ENCODE measurements around the gene MRPS16.

DNA sequence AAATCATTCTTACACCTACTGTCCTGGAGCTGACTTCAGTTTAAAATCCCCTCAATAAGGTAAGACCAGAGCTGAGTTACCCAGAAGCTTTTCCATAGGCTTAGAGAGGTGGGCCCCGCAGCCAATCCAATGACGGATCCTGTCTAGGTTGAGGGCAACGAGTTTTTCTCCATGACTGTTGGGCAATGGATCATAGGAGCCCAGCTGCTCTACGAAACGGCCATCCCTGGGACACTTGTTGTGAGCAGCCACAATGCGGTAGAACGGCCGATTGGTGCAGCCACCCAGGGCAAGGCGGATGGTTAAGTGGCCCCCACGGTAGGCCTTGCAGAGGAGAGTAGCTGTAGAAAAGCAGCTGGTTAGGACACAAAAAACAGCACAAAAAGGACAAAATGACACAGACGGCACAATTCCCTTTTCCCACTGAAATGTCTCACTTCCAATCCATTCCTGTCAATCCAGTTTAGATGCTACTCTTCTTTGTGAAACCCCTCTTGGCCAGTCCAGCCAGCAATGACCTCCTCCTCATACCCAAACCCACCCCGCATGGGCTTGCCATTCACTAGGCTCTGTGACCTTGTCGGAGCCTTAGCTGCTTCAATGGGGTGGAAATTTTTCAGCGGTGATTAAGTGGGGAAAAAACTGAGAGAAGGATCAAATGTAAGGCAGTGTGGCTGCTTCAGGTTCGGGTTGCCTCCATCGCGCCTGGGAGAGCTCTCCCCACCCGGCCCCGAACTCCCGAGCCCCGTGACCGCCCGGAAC is 580 bp downstream of the MRPS16 start:
- TF ChIP-seq EZH2 (IDR thresholded peaks at IDR 0.05; ENCODE audit: low read length, missing control alignments), result no peak
- TF ChIP-seq, protein P1, sequence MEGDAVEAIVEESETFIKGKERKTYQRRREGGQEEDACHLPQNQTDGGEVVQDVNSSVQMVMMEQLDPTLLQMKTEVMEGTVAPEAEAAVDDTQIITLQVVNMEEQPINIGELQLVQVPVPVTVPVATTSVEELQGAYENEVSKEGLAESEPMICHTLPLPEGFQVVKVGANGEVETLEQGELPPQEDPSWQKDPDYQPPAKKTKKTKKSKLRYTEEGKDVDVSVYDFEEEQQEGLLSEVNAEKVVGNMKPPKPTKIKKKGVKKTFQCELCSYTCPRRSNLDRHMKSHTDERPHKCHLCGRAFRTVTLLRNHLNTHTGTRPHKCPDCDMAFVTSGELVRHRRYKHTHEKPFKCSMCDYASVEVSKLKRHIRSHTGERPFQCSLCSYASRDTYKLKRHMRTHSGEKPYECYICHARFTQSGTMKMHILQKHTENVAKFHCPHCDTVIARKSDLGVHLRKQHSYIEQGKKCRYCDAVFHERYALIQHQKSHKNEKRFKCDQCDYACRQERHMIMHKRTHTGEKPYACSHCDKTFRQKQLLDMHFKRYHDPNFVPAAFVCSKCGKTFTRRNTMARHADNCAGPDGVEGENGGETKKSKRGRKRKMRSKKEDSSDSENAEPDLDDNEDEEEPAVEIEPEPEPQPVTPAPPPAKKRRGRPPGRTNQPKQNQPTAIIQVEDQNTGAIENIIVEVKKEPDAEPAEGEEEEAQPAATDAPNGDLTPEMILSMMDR (conservative IDR thresholded peaks at IDR 0.05 in 1 of 2, IDR thresholded peaks at IDR 0.05 in 1 of 2; ENCODE audit: low read depth in 1 of 2, low read length in 2 of 2), result no peak

All from fibroblast of lung (primary cell).